ENCODE measurements around the gene TRMT61A. TPM values are rescaled to one million over a fixed set of nuclear protein-coding genes. Genes with fewer than 3 reads are reported as not detected.
A peak's percentile ranks its signal among the peaks of the same experiment; 100 is the strongest.

The TRMT61A gene
- total and polyA plus RNA-seq, 9 of the 15 experiments (the other 6 are each of a cell fraction or from before 2014, with no cell fraction given): 0.10 to 24.8 (median 5.1) TPM

GRCh38 chr14:103520657-103521437 is 8.1 kb upstream of the TRMT61A start (continued):
- no peak; the same call in 1 of the 2 replicates for TF ChIP-seq GATAD2B (IDR thresholded peaks at IDR 0.05; ENCODE audit: borderline replicate concordance)
- peak; percentile 69 to 73 for TF ChIP-seq NRF1 (conservative IDR thresholded peaks at IDR 0.05 in 1 of 2, IDR thresholded peaks at IDR 0.05 in 1 of 2)
- TF ChIP-seq MTA1 (IDR thresholded peaks at IDR 0.05; ENCODE audit: borderline replicate concordance): peak; percentile 22; the same call in 1 of the 2 replicates
- peak; percentile 10 for TF ChIP-seq KDM5B (IDR thresholded peaks at IDR 0.05; ENCODE audit: insufficient replicate concordance, low read depth, low read length)
- no peak for TF ChIP-seq IRF2 (CRISPR knock-in tag; IDR thresholded peaks at IDR 0.05)
- no peak for TF ChIP-seq CREBBP (IDR thresholded peaks at IDR 0.05; ENCODE audit: low read depth, low read length)
- TF ChIP-seq ESRRA (IDR thresholded peaks at IDR 0.05; ENCODE audit: borderline replicate concordance, low read depth): peak; percentile 78
- no peak for TF ChIP-seq FOXJ2 (tag; IDR thresholded peaks at IDR 0.05)
- no peak for TF ChIP-seq HOXB6 (CRISPR knock-in tag; IDR thresholded peaks at IDR 0.05; ENCODE audit: borderline replicate concordance)
- TF ChIP-seq NR2C2 (CRISPR knock-in tag; IDR thresholded peaks at IDR 0.05): no peak
- TF ChIP-seq NR2C2 (tag; IDR thresholded peaks at IDR 0.05): 0 out of 2 replicates have a peak, but pooled peaks have one; percentile 18
- no peak for TF ChIP-seq CBX1 (IDR thresholded peaks at IDR 0.05; ENCODE audit: low read depth)
- TF ChIP-seq TRIM24 (IDR thresholded peaks at IDR 0.05): peak in 1 of 2 experiments; percentile 47; a peak in 2 of 4 replicates
- 0 out of 2 replicates have a peak, but pooled peaks have one; percentile 27 for TF ChIP-seq SMC3 (conservative IDR thresholded peaks at IDR 0.05; ENCODE audit: insufficient read depth, low read depth, low read length)
- TF ChIP-seq CAMTA2 (CRISPR knock-in tag; conservative IDR thresholded peaks at IDR 0.05): no peak
- TF ChIP-seq KLF13 (tag; IDR thresholded peaks at IDR 0.05; ENCODE audit: borderline replicate concordance, low read depth): peak; percentile 73
- TF ChIP-seq ZNF384 (IDR thresholded peaks at IDR 0.05; ENCODE audit: low read depth, low read length): no peak
- TF ChIP-seq POLR2B (IDR thresholded peaks at IDR 0.05; ENCODE audit: low read depth, partially characterized antibody): no peak
- TF ChIP-seq SAFB (IDR thresholded peaks at IDR 0.05; ENCODE audit: borderline replicate concordance, low read depth, low read length): no peak
- no peak for TF ChIP-seq ZNF41 (CRISPR knock-in tag; conservative IDR thresholded peaks at IDR 0.05)
- TF ChIP-seq, protein P1, sequence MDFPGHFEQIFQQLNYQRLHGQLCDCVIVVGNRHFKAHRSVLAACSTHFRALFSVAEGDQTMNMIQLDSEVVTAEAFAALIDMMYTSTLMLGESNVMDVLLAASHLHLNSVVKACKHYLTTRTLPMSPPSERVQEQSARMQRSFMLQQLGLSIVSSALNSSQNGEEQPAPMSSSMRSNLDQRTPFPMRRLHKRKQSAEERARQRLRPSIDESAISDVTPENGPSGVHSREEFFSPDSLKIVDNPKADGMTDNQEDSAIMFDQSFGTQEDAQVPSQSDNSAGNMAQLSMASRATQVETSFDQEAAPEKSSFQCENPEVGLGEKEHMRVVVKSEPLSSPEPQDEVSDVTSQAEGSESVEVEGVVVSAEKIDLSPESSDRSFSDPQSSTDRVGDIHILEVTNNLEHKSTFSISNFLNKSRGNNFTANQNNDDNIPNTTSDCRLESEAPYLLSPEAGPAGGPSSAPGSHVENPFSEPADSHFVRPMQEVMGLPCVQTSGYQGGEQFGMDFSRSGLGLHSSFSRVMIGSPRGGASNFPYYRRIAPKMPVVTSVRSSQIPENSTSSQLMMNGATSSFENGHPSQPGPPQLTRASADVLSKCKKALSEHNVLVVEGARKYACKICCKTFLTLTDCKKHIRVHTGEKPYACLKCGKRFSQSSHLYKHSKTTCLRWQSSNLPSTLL (IDR thresholded peaks at IDR 0.05): no peak
- TF ChIP-seq MYC (IDR thresholded peaks at IDR 0.05; ENCODE audit: low read depth, low read length): peak; percentile 58
- no peak for TF ChIP-seq MYC (CRISPR knock-in tag; IDR thresholded peaks at IDR 0.05; ENCODE audit: borderline replicate concordance, low read depth)
- no peak for TF ChIP-seq CBX5 (IDR thresholded peaks at IDR 0.05; ENCODE audit: borderline replicate concordance, low read depth)
- no peak for TF ChIP-seq HSF4 (CRISPR knock-in tag; IDR thresholded peaks at IDR 0.05; ENCODE audit: borderline replicate concordance)
- TF ChIP-seq ETV1 (tag; conservative IDR thresholded peaks at IDR 0.05; ENCODE audit: low read depth): peak; percentile 63; the same call in 1 of the 2 replicates
- TF ChIP-seq SUPT5H (IDR thresholded peaks at IDR 0.05): 0 out of 2 replicates have a peak, but pooled peaks have one; percentile 30
- TF ChIP-seq, protein P2, sequence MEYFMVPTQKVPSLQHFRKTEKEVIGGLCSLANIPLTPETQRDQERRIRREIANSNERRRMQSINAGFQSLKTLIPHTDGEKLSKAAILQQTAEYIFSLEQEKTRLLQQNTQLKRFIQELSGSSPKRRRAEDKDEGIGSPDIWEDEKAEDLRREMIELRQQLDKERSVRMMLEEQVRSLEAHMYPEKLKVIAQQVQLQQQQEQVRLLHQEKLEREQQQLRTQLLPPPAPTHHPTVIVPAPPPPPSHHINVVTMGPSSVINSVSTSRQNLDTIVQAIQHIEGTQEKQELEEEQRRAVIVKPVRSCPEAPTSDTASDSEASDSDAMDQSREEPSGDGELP (CRISPR knock-in tag; IDR thresholded peaks at IDR 0.05; ENCODE audit: borderline replicate concordance): peak; percentile 75

Data from K562 (cell line).